Common myeloid progenitor, CD34-positive (primary cell): Measurements from ENCODE around the gene CMTM8. TPM values are rescaled to one million over a fixed set of nuclear protein-coding genes. Genes with fewer than 3 reads are reported as not detected.
"Not testable (repeated sequence)": the region's sequence is repeated elsewhere in the genome, so short reads cannot be mapped to it uniquely, and the experiment has no call there.

Experiments
- CTCF ChIA-PET: fragments of 350-600 bp; sonication (Branson Sonifier 250); formaldehyde crosslinking; loops from one replicate; lab custom pipeline; 2021; ENCODE audit warnings: antibody characterized with exemption; lab: Charles Lee
- POLR2A ChIA-PET: fragments of 350-600 bp; sonication (Branson Sonifier 250); formaldehyde crosslinking; loops from one replicate; lab custom pipeline; 2021; ENCODE audit warnings: antibody characterized with exemption; lab: Charles Lee
- DNase-seq, 3 donors: peaks; one replicate each; pipeline versions ENCODE4 v3.0.0 to v3.0.0-alpha.2; 2013
- H3K27ac ChIP-seq, 2 experiments: 1 replicate in 1 of 2; 2 replicates in 1 of 2; pipeline ENCODE4 v1.7.0; 2013; ENCODE audit warnings: inconsistent platforms in 2 of 2, low read length in 2 of 2, mild to moderate bottlenecking in 2 of 2, low read depth in 1 of 2, moderate library complexity in 1 of 2; ENCODE audit not compliant: severe bottlenecking in 2 of 2, insufficient read depth in 1 of 2, poor library complexity in 1 of 2
- H3K27me3 ChIP-seq, 5 experiments: replicated peaks in 2 of 5; 1 replicate in 3 of 5; 2 replicates in 2 of 5; pipeline versions ENCODE4 v1.6.1 to v1.7.0; 2013; ENCODE audit warnings: low read length in 4 of 5, mild to moderate bottlenecking in 2 of 5, moderate library complexity in 2 of 5, inconsistent platforms in 1 of 5; ENCODE audit not compliant: insufficient read depth in 5 of 5, control insufficient read depth in 4 of 5
- H3K36me3 ChIP-seq, 4 experiments: 1 replicate in 2 of 4; 2 replicates in 2 of 4; pipeline versions ENCODE4 v1.6.1 to v1.7.0; 2013; ENCODE audit warnings: low read length in 3 of 4, control low read depth in 1 of 4, mild to moderate bottlenecking in 1 of 4; ENCODE audit not compliant: control insufficient read depth in 4 of 4, insufficient read depth in 4 of 4
- H3K4me1 ChIP-seq, 4 experiments: 1 replicate in 3 of 4; 2 replicates in 1 of 4; pipeline versions ENCODE4 v1.6.1 to v1.7.1; 2013; ENCODE audit warnings: low read length in 3 of 4, mild to moderate bottlenecking in 3 of 4, control low read depth in 1 of 4, inconsistent platforms in 1 of 4, moderate library complexity in 1 of 4; ENCODE audit not compliant: control insufficient read depth in 4 of 4, insufficient read depth in 4 of 4; ENCODE audit errors: control extremely low read depth in 1 of 4
- H3K4me3 ChIP-seq, 7 experiments: 1 replicate in 4 of 7; 2 replicates in 3 of 7; pipeline versions ENCODE4 v1.5.1 to v1.7.0; 2013; ENCODE audit warnings: mild to moderate bottlenecking in 7 of 7, low read length in 6 of 7, moderate library complexity in 6 of 7, inconsistent platforms in 2 of 7, low read depth in 2 of 7, control low read depth in 1 of 7; ENCODE audit not compliant: insufficient read depth in 4 of 7, control insufficient read depth in 1 of 7; ENCODE audit errors: extremely low read depth in 1 of 7
- H3K9me3 ChIP-seq, 5 experiments: 1 replicate in 4 of 5; 2 replicates in 1 of 5; pipeline versions ENCODE4 v1.6.1 to v1.7.1; 2013; ENCODE audit warnings: low read length in 4 of 5, mild to moderate bottlenecking in 2 of 5, inconsistent platforms in 1 of 5, low read depth in 1 of 5, moderate library complexity in 1 of 5; ENCODE audit not compliant: control insufficient read depth in 4 of 5, insufficient read depth in 2 of 5; ENCODE audit errors: control extremely low read depth in 1 of 5
- WGBS: methylation state at CpG from one replicate; pipeline ENCODE4 v1.1.5; 2013; ENCODE audit not compliant: insufficient coverage; 5-methylcytosine and 5-hydroxymethylcytosine counted together
- polyA plus RNA-seq: library from polyadenylated mRNA; unstranded; fragments of 120-200 nt; gene quantifications from one replicate; pipeline ENCODE4 v1.2.1, GENCODE V29; 2013

Gene CMTM8
- polyA plus RNA-seq: 4.3 TPM

- ChIA-PET POLR2A (interaction anchor here (0.6 kb wide), 2 partner anchors 10 to 16 kb away, joined by 4 to 7 read pairs; no protein-coding TSS in a partner anchor), CTCF (interaction anchor here (1.0 to 4.2 kb wide), 14 partner anchors 8 to 97 kb away, joined by 3 to 43 read pairs (median 9); no protein-coding TSS in a partner anchor)
- Histone ChIP-seq H3K27ac (no peak within 1 kb of the TSS), H3K9me3 (peaks cover 0 to 7% (median 4%) of the 10 kb centered on the region in 5 experiments), H3K4me1 (peaks cover 0 to 24% (median 23%) of the 10 kb centered on the region in 4 experiments), H3K36me3 (no peaks in the 10 kb centered on the region), H3K4me3 (peak within 1 kb of the TSS; percentile 43 to 83 (median 74)), H3K27me3 (no peaks in the 10 kb centered on the region)
- WGBS: 0% methylated on average over 76 of the region's 96 CpGs
- peak; percentile 43 to 77 (median 68) for DNase-seq
Observed at GRCh38 chr3:32238453-32239306, at the start of gene CMTM8. Gene CMTM8 (plus strand): TSS chr3:32238680. CDS start chr3:32238973, 293 bp downstream.

- POLR2A ChIA-PET: no interaction called here
- no peak overlapping the region for H3K27ac ChIP-seq
- no peaks in the 10 kb centered on the region for H3K9me3 ChIP-seq
- no peaks in the 10 kb centered on the region for H3K4me1 ChIP-seq
- no peak overlapping the region for H3K4me3 ChIP-seq
- no peaks in the 10 kb centered on the region for H3K27me3 ChIP-seq
- no peaks in the 10 kb centered on the region for H3K36me3 ChIP-seq
- CTCF ChIA-PET: interaction anchor here (0.6 kb wide), 1 partner anchor 19 kb away, joined by 3 read pairs; no protein-coding TSS in a partner anchor
- DNase-seq: no peak
- 100% methylated on average over 3 of the region's 3 CpGs for WGBS
Observed at GRCh38 chr3:32189693-32190092, 48.8 kb upstream of the CMTM8 start.

GRCh38 chr3:32190556-32190955 lies 47.9 kb upstream of the CMTM8 start:
- H3K36me3 ChIP-seq, H3K27ac ChIP-seq, H3K4me3 ChIP-seq, H3K27me3 ChIP-seq, H3K9me3 ChIP-seq, DNase-seq, H3K4me1 ChIP-seq, POLR2A ChIA-PET: not testable (repeated sequence)
- 87% methylated on average over 6 of the region's 6 CpGs for WGBS
- CTCF ChIA-PET: interaction anchor here (1.0 to 1.2 kb wide), 2 partner anchors 15 to 34 kb away, joined by 3 read pairs; no protein-coding TSS in a partner anchor

- Histone ChIP-seq H3K27me3 (no peaks in the 10 kb centered on the region), H3K4me3 (no peak overlapping the region), H3K4me1 (no peaks in the 10 kb centered on the region), H3K27ac (no peak overlapping the region), H3K9me3 (no peaks in the 10 kb centered on the region), H3K36me3 (no peaks in the 10 kb centered on the region)
- ChIA-PET POLR2A (interaction anchor here (0.5 kb wide), 1 partner anchor 13 kb away, joined by 3 read pairs; no protein-coding TSS in a partner anchor), CTCF (interaction anchor here (1.2 kb wide), 1 partner anchor 16 kb away, joined by 3 read pairs; no protein-coding TSS in a partner anchor)
- no peak for DNase-seq
Observed at GRCh38 chr3:32193101-32193500, 45.4 kb upstream of the CMTM8 start.

- POLR2A ChIA-PET: no interaction called here
- CTCF ChIA-PET: no interaction called here
- Histone ChIP-seq H3K9me3 (no peaks in the 10 kb centered on the region), H3K36me3 (no peaks in the 10 kb centered on the region), H3K4me3 (no peak overlapping the region), H3K27ac (no peak overlapping the region), H3K27me3 (no peaks in the 10 kb centered on the region), H3K4me1 (no peaks in the 10 kb centered on the region)
- peak in 1 of 3 donors; percentile 10 for DNase-seq
- WGBS: 70% methylated on average over 1 of the region's 1 CpG
Observed at GRCh38 chr3:32194653-32195052, 43.8 kb upstream of the CMTM8 start.

- WGBS: 88% methylated on average over 2 of the region's 4 CpGs
- Histone ChIP-seq H3K27me3 (no peaks in the 10 kb centered on the region), H3K4me3 (no peak overlapping the region), H3K27ac (no peak overlapping the region), H3K4me1 (peaks cover 0 to 1% (median 0%) of the 10 kb centered on the region in 4 experiments), H3K36me3 (no peaks in the 10 kb centered on the region), H3K9me3 (no peaks in the 10 kb centered on the region)
- CTCF ChIA-PET: no interaction called here
- POLR2A ChIA-PET: interaction anchor here (0.6 kb wide), 1 partner anchor 341 kb away, joined by 3 read pairs; no protein-coding TSS in a partner anchor
- no peak for DNase-seq
Observed at GRCh38 chr3:32195995-32196540, 42.4 kb upstream of the CMTM8 start.

GRCh38 chr3:32197991-32198390 lies 40.5 kb upstream of the CMTM8 start:
- Histone ChIP-seq H3K27me3 (no peaks in the 10 kb centered on the region), H3K27ac (no peak overlapping the region), H3K4me1 (peaks cover 0 to 4% (median 0%) of the 10 kb centered on the region in 4 experiments), H3K36me3 (no peaks in the 10 kb centered on the region), H3K9me3 (no peaks in the 10 kb centered on the region), H3K4me3 (no peak overlapping the region)
- CTCF ChIA-PET: no interaction called here
- POLR2A ChIA-PET: no interaction called here
- 100% methylated on average over 1 of the region's 1 CpG for WGBS
- DNase-seq: no peak
